Raji (cell line): ENCODE results near the gene MARF1.

ENCODE experiments used
- POLR2A ChIP-seq: IDR thresholded peaks from 2 replicates; pipeline ENCODE4 v1.6.1; 2011; ENCODE audit warnings: low read depth, low read length, control low read depth; ENCODE audit not compliant: insufficient read depth

The MARF1 gene

GRCh38 chr16:15653227-15653626, 10.3 kb upstream of the MARF1 start:
- TF ChIP-seq POLR2A = no peak

GRCh38 chr16:15652293-15653001, 9.5 kb upstream of the MARF1 start:
- no peak for TF ChIP-seq POLR2A

- TF ChIP-seq POLR2A = no peak
Observed at GRCh38 chr16:15650698-15651171, 7.8 kb upstream of the MARF1 start.

- peak; percentile 72 for TF ChIP-seq POLR2A
Observed at GRCh38 chr16:15650019-15650697, 7.2 kb upstream of the MARF1 start, which contains the start of gene NDE1. Gene NDE1, plus strand, starts transcription at chr16:15650245. Its CDS starts 14,534 bp downstream, at chr16:15664779.

- no peak; the same call in 1 of the 2 replicates for TF ChIP-seq POLR2A
Observed at GRCh38 chr16:15649727-15650018, 6.7 kb upstream of the MARF1 start.

GRCh38 chr16:15648135-15648730, 5.3 kb upstream of the MARF1 start:
- no peak for TF ChIP-seq POLR2A

GRCh38 chr16:15647294-15648014, 4.5 kb upstream of the MARF1 start:
- no peak for TF ChIP-seq POLR2A

GRCh38 chr16:15644267-15644961, 1.5 kb upstream of the MARF1 start:
- TF ChIP-seq POLR2A = no peak

GRCh38 chr16:15643946-15644250, 944 bp upstream of the MARF1 start:
- TF ChIP-seq POLR2A = no peak

- peak; percentile 92 for TF ChIP-seq POLR2A
Observed at GRCh38 chr16:15642557-15643047, 352 bp downstream of the MARF1 start.

- TF ChIP-seq POLR2A = no peak
Observed at GRCh38 chr16:15641753-15642556, 999 bp downstream of the MARF1 start.

- no peak; the same call in 1 of the 2 replicates for TF ChIP-seq POLR2A
Observed at GRCh38 chr16:15640966-15641365, 2.0 kb downstream of the MARF1 start.

- no peak for TF ChIP-seq POLR2A
Observed at GRCh38 chr16:15639061-15639568, 3.8 kb downstream of the MARF1 start.

GRCh38 chr16:15636392-15636873, 6.5 kb downstream of the MARF1 start:
- TF ChIP-seq POLR2A = no peak
